GM19468 (cell line): ENCODE results near the gene GRB10.

Experiments used
- ATAC-seq: cut with Tn5 transposase; IDR thresholded peaks from one replicate; pipeline ENCODE4 v1.9.1; 2021; ENCODE audit warnings: mild to moderate bottlenecking, moderate library complexity, moderate number of reproducible peaks; ENCODE audit not compliant: unreplicated experiment; ENCODE audit errors: extremely low read depth

GRB10 gene

DNA sequence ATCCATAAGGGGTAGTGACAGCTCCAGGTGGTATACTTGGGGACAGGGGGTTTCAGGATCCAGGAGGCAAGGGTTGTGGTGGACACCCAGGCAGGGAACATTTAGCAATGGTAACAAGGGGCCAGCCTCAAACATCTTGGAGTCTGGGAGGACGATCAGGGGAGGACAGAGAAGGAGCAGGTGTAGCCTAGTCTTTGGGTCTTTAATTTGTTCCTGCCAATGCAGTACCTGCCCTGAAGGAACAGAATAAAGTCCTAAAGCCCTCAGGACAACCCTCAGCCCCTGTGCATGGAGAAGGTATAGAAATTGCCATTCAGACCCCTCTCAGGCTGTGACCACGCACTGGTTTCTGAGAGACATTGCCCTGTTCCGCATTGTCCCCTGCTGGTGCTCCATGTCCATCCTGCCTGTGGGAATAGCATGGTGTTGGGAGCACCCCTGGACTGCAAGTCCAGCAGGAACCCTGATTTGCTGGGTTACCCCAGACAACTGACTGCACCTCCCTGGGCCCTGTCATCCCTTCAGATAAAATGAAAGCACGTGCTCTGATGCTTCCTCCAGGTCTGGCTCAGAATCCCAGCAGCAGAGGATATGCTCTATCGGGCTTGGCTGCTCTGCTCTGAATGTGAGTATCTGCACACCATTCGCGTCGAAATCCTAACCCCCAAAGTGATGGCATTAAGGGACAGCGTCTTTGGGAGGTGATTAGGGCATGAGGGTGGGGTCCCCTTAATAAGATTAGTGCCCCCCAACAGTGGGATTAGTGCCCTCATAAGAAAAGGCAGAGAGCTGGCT lies 241.7 kb downstream of the GRB10 start:
- ATAC-seq, result no peak
